HEK293 (cell line): ENCODE data around the gene FAM234A.

Experiments
- ATF2 ChIP-seq: fragments of 450-650 bp; formaldehyde crosslinking; IDR thresholded peaks from 2 replicates; pipeline ENCODE4 v1.5.1; 2016; ENCODE audit warnings: missing biosample characterization, missing genetic modification characterization, low read depth
- CTCF ChIP-seq: fragments of 450-650 bp; formaldehyde crosslinking; IDR thresholded peaks from 2 replicates; pipeline ENCODE4 v1.5.1; 2016; ENCODE audit warnings: missing biosample characterization, missing genetic modification characterization
- GLIS2 ChIP-seq: fragments of 450-650 bp; formaldehyde crosslinking; IDR thresholded peaks from 2 replicates; pipeline ENCODE4 v1.5.1; 2016; ENCODE audit warnings: missing biosample characterization, missing genetic modification characterization
- SCRT1 ChIP-seq: fragments of 450-650 bp; formaldehyde crosslinking; IDR thresholded peaks from 2 replicates; pipeline ENCODE4 v1.5.1; 2016; ENCODE audit warnings: missing biosample characterization, missing genetic modification characterization, borderline replicate concordance
- SETDB1 ChIP-seq: IDR thresholded peaks from one replicate; pipeline ENCODE4 v1.6.1; 2017; ENCODE audit warnings: mild to moderate bottlenecking, low read length, moderate library complexity, mixed read lengths; ENCODE audit not compliant: insufficient read length
- SP2 ChIP-seq: fragments of 450-650 bp; formaldehyde crosslinking; IDR thresholded peaks from 2 replicates; pipeline ENCODE4 v1.5.1; 2016; ENCODE audit warnings: missing biosample characterization, missing genetic modification characterization
- ZBTB17 ChIP-seq: fragments of 450-650 bp; formaldehyde crosslinking; IDR thresholded peaks from 2 replicates; pipeline ENCODE4 v1.5.1; 2016; ENCODE audit warnings: missing biosample characterization, missing genetic modification characterization
- TF ChIP-seq, protein P1 (sequence below): fragments of 450-650 bp; formaldehyde crosslinking; conservative IDR thresholded peaks from 2 replicates; pipeline ENCODE4 v1.5.1; 2016; ENCODE audit warnings: low read depth, missing biosample characterization, missing genetic modification characterization

DNA sequence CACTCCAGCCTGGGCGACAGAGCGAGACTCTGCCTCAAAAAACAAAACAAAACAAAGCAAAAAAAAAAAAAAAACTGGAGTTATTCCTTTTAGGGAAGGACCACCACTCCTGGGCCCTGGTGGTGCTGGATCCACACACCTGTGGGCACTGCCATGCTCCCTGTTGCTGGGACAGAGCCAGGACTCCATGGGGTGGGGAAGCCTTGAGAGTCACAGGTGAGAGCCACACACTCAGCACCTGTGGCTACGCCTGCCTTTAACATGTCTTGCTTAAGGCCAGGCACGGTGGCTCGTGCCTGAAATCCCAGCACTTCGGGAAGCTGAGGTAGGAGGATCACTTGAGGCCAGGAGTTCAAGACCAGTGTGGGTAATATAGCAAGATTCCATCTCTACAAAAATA lies 66.6 kb downstream of the FAM234A start:
- TF ChIP-seq GLIS2 (tag by site-specific recombination): no peak
- no peak for TF ChIP-seq SP2 (tag by site-specific recombination)
- TF ChIP-seq, protein P1, sequence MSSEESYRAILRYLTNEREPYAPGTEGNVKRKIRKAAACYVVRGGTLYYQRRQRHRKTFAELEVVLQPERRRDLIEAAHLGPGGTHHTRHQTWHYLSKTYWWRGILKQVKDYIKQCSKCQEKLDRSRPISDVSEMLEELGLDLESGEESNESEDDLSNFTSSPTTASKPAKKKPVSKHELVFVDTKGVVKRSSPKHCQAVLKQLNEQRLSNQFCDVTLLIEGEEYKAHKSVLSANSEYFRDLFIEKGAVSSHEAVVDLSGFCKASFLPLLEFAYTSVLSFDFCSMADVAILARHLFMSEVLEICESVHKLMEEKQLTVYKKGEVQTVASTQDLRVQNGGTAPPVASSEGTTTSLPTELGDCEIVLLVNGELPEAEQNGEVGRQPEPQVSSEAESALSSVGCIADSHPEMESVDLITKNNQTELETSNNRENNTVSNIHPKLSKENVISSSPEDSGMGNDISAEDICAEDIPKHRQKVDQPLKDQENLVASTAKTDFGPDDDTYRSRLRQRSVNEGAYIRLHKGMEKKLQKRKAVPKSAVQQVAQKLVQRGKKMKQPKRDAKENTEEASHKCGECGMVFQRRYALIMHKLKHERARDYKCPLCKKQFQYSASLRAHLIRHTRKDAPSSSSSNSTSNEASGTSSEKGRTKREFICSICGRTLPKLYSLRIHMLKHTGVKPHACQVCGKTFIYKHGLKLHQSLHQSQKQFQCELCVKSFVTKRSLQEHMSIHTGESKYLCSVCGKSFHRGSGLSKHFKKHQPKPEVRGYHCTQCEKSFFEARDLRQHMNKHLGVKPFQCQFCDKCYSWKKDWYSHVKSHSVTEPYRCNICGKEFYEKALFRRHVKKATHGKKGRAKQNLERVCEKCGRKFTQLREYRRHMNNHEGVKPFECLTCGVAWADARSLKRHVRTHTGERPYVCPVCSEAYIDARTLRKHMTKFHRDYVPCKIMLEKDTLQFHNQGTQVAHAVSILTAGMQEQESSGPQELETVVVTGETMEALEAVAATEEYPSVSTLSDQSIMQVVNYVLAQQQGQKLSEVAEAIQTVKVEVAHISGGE (tag by site-specific recombination): no peak
- TF ChIP-seq CTCF (tag by site-specific recombination): no peak
- no peak for TF ChIP-seq ATF2
- TF ChIP-seq ZBTB17 (tag by site-specific recombination): no peak
- TF ChIP-seq SETDB1: no peak
- TF ChIP-seq SCRT1 (tag by site-specific recombination): peak; percentile 96
